Suprapubic skin (tissue), 4 donors: ENCODE data around the gene PAFAH2.

ENCODE experiments used
- CTCF ChIP-seq, 2 donors: fragments of 200-600 bp in 1 of 2; fragments of 450-650 bp in 1 of 2; sonication (generic) in 1 of 2; IDR thresholded peaks; one replicate each; pipeline ENCODE4 v1.5.1; 2016 to 2019; ENCODE audit warnings: antibody characterized with exemption in 2 of 2, mild to moderate bottlenecking in 1 of 2, moderate library complexity in 1 of 2
- EP300 ChIP-seq: sonication (generic); formaldehyde crosslinking; IDR thresholded peaks from one replicate; pipeline ENCODE4 v1.6.1; 2017; ENCODE audit warnings: antibody characterized with exemption
- POLR2A ChIP-seq, 2 donors: fragments of 450-650 bp; IDR thresholded peaks; one replicate each; pipeline ENCODE4 v1.6.1; 2017; ENCODE audit warnings: antibody characterized with exemption in 2 of 2, mild to moderate bottlenecking in 2 of 2, moderate library complexity in 2 of 2
- POLR2AphosphoS5 ChIP-seq, 3 donors: sonication (generic); formaldehyde crosslinking; IDR thresholded peaks; one replicate each; pipeline ENCODE4 v1.6.1; 2017; ENCODE audit warnings: antibody characterized with exemption in 3 of 3

- TF ChIP-seq CTCF (IDR thresholded peaks at IDR 0.05) (no peak), POLR2AphosphoS5 (IDR thresholded peaks at IDR 0.05) (no peak), POLR2A (IDR thresholded peaks at IDR 0.05) (no peak), EP300 (no peak)
Measured at GRCh38 chr1:26038477-26038876, 40.6 kb upstream of the PAFAH2 start.
